Keratinocyte (primary cell): ENCODE measurements around the gene BCL2L12. TPM values are rescaled to one million over a fixed set of nuclear protein-coding genes. Genes with fewer than 3 reads are reported as not detected.

Source experiments
- DNase-seq: peaks from one replicate; pipeline ENCODE4 v3.0.0-alpha.2; 2011; ENCODE audit warnings: low read depth, missing footprints, low spot score
- FAIRE-seq: peaks from 2 replicates; lab custom pipeline; 2011; peaks lifted over from hg19 to GRCh38; lab: Jason Lieb, UNC
- H2AFZ ChIP-seq: 2 replicates; pipeline ENCODE4 v1.6.0; 2012; ENCODE audit warnings: low read length, control low read depth, inconsistent platforms; ENCODE audit not compliant: control insufficient read depth
- H3K27ac ChIP-seq: 2 replicates; pipeline ENCODE4 v1.5.1; 2011; ENCODE audit warnings: low read length; ENCODE audit not compliant: control insufficient read depth, insufficient read depth
- H3K27me3 ChIP-seq: 3 replicates; pipeline ENCODE4 v1.6.0; 2011; ENCODE audit warnings: low read length; ENCODE audit not compliant: control insufficient read depth, insufficient read depth; ENCODE audit errors: extremely low read depth
- H3K36me3 ChIP-seq, 2 experiments: 2 replicates in 1 of 2; 3 replicates in 1 of 2; pipeline ENCODE4 v1.5.1; 2011; ENCODE audit warnings: low read length in 2 of 2, mild to moderate bottlenecking in 1 of 2; ENCODE audit not compliant: control insufficient read depth in 2 of 2, insufficient read depth in 2 of 2; ENCODE audit errors: extremely low read depth in 1 of 2
- H3K4me1 ChIP-seq: 3 replicates; pipeline ENCODE4 v1.5.1; 2011; ENCODE audit warnings: low read length; ENCODE audit not compliant: control insufficient read depth, insufficient read depth; ENCODE audit errors: extremely low read depth
- H3K4me2 ChIP-seq: 3 replicates; pipeline ENCODE4 v1.6.0; 2011; ENCODE audit warnings: low read depth, low read length; ENCODE audit not compliant: control insufficient read depth, insufficient read depth; ENCODE audit errors: extremely low read depth
- H3K4me3 ChIP-seq, 3 experiments: fragments of 200-600 bp in 1 of 3; sonication (generic) in 1 of 3; 2 replicates in 2 of 3; 3 replicates in 1 of 3; pipeline ENCODE4 v1.5.1; 2011 to 2016; ENCODE audit warnings: low read length in 3 of 3, mild to moderate bottlenecking in 3 of 3, control low read depth in 2 of 3, inconsistent platforms in 1 of 3, low read depth in 1 of 3, mixed read lengths in 1 of 3, mixed run types in 1 of 3, moderate library complexity in 1 of 3; ENCODE audit not compliant: control insufficient read depth in 2 of 3, insufficient read depth in 2 of 3; ENCODE audit errors: extremely low read depth in 1 of 3
- H3K79me2 ChIP-seq: 2 replicates; pipeline ENCODE4 v1.6.0; 2012; ENCODE audit warnings: low read length; ENCODE audit not compliant: control insufficient read depth, insufficient read depth
- H3K9ac ChIP-seq: 3 replicates; pipeline ENCODE4 v1.6.0; 2011; ENCODE audit warnings: low read length; ENCODE audit not compliant: control insufficient read depth, insufficient read depth; ENCODE audit errors: extremely low read depth
- H3K9me1 ChIP-seq: 3 replicates; pipeline ENCODE4 v1.6.0; 2011; ENCODE audit warnings: low read length; ENCODE audit not compliant: control insufficient read depth, insufficient read depth; ENCODE audit errors: extremely low read depth
- H3K9me3 ChIP-seq: 2 replicates; pipeline ENCODE4 v1.5.1; 2012; ENCODE audit warnings: low read depth, low read length; ENCODE audit not compliant: control insufficient read depth
- H4K20me1 ChIP-seq: 3 replicates; pipeline ENCODE4 v1.6.0; 2011; ENCODE audit warnings: low read length; ENCODE audit not compliant: control insufficient read depth, insufficient read depth; ENCODE audit errors: extremely low read depth
- EZH2 ChIP-seq: IDR thresholded peaks from one replicate; pipeline ENCODE4 v1.6.1; 2012; ENCODE audit warnings: inconsistent platforms, mild to moderate bottlenecking, low read length, moderate library complexity
- dilution Hi-C: fragments of 300-500 bp; cut with MboI; formaldehyde crosslinking; loops from one replicate; pipeline ENCODE4 v1.7.0; 2020; ENCODE audit warnings: low sequenced_read_pairs; ENCODE audit not compliant: extremely low pct_ligation_motif_present
- polyA plus RNA-seq, 5 experiments: library from polyadenylated mRNA; depleted of rRNA in 3 of 5; stranded (reverse) in 3 of 5; stranded (forward) in 1 of 5; unstranded in 1 of 5; fragments of >200 nt; gene quantifications; 1 replicate in 1 of 5; 2 replicates in 3 of 5; 3 replicates in 1 of 5; pipeline versions ENCODE4 v1.2.1 to v1.2.3, GENCODE V29; 2011 to 2012; ENCODE audit warnings: missing spikeins in 2 of 5, low read depth in 1 of 5, low replicate concordance in 1 of 5
- TF ChIP-seq, protein P1 (sequence below), 3 experiments: IDR thresholded peaks in 1 of 3; conservative IDR thresholded peaks in 1 of 3; optimal IDR thresholded peaks in 1 of 3; 2 replicates in 2 of 3; 3 replicates in 1 of 3; pipeline versions ENCODE3 to v1.5.1; 2011; ENCODE audit warnings: low read length in 3 of 3, mild to moderate bottlenecking in 3 of 3, moderate library complexity in 2 of 3, control low read depth in 1 of 3, inconsistent platforms in 1 of 3; ENCODE audit not compliant: insufficient read depth in 2 of 3; ENCODE audit errors: extremely low read depth in 1 of 3

BCL2L12 gene
- polyA plus RNA-seq, 1 donor (not counting 4 experiments of a cell fraction or from before 2014, with no cell fraction given) = 14.8 TPM

DNA sequence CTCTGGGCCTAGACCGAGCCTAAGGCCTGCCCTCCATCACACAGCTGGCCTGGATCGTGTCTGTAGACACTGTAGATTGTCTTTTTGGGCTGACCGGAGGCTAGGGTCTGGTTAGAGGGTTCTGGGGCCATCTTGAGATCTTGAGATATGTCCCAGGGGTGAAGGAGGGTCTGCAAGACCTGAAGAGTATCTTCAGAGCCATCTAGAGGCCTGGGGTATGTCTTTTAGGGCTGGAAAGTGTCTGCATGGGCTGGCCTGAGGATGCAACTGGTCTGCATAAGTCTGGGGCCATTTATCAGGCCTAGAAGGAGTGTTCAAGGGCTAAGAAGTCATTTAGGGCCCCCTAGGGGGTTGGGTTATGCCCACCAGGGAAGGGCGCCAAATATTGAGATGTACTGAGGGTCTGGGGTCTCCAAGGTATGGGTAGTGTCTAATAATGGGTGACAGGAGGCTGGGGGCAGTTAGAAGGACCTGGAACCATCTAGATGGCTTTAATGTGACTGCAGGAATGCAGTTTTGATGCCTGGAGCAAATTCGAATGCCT, 23.2 kb upstream of the BCL2L12 start:
- Histone ChIP-seq H3K36me3 (peaks cover 15 to 18% of the 10 kb centered on the region in 2 experiments), H3K9ac (peak overlapping the region; percentile 100), H3K27me3 (no peaks in the 10 kb centered on the region), H3K4me2 (peak overlapping the region; percentile 100), H3K4me1 (peaks cover 24% of the 10 kb centered on the region), H3K27ac (peak overlapping the region; percentile 96), H3K79me2 (peaks cover 66% of the 10 kb centered on the region), H3K9me3 (no peaks in the 10 kb centered on the region), H3K4me3 (peak overlapping the region; percentile 85 to 100 (median 99)), H3K9me1 (no peaks in the 10 kb centered on the region), H4K20me1 (peaks cover 2% of the 10 kb centered on the region), H2AFZ (peak overlapping the region; percentile 53)
- TF ChIP-seq, protein P1, sequence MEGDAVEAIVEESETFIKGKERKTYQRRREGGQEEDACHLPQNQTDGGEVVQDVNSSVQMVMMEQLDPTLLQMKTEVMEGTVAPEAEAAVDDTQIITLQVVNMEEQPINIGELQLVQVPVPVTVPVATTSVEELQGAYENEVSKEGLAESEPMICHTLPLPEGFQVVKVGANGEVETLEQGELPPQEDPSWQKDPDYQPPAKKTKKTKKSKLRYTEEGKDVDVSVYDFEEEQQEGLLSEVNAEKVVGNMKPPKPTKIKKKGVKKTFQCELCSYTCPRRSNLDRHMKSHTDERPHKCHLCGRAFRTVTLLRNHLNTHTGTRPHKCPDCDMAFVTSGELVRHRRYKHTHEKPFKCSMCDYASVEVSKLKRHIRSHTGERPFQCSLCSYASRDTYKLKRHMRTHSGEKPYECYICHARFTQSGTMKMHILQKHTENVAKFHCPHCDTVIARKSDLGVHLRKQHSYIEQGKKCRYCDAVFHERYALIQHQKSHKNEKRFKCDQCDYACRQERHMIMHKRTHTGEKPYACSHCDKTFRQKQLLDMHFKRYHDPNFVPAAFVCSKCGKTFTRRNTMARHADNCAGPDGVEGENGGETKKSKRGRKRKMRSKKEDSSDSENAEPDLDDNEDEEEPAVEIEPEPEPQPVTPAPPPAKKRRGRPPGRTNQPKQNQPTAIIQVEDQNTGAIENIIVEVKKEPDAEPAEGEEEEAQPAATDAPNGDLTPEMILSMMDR (optimal IDR thresholded peaks at IDR 0.05 in 1 of 3, IDR thresholded peaks at IDR 0.05 in 1 of 3, conservative IDR thresholded peaks at IDR 0.05 in 1 of 3; ENCODE audit: extremely low read depth in 1 of 3, insufficient read depth in 2 of 3, low read length in 3 of 3) = no peak
- no peak for TF ChIP-seq EZH2
- FAIRE-seq (no peak), DNase-seq (no peak)
- dilution Hi-C loops = no loop called here

GRCh38 chr19:49643466-49643865, 22.3 kb upstream of the BCL2L12 start:
- Histone ChIP-seq H2AFZ (no peak overlapping the region), H3K4me2 (peak overlapping the region; percentile 100), H3K27me3 (no peaks in the 10 kb centered on the region), H3K9ac (no peak overlapping the region), H3K4me3 (peak overlapping the region in 1 of 3 experiments; percentile 33), H3K36me3 (peaks cover 15 to 18% of the 10 kb centered on the region in 2 experiments), H4K20me1 (peaks cover 2% of the 10 kb centered on the region), H3K9me3 (no peaks in the 10 kb centered on the region), H3K4me1 (peaks cover 20% of the 10 kb centered on the region), H3K9me1 (no peaks in the 10 kb centered on the region), H3K27ac (peak overlapping the region; percentile 19), H3K79me2 (peaks cover 67% of the 10 kb centered on the region)
- no peak for DNase-seq
- peak; percentile 56 for FAIRE-seq
- TF ChIP-seq EZH2 = no peak
- TF ChIP-seq, protein P1 (optimal IDR thresholded peaks at IDR 0.05 in 1 of 3, IDR thresholded peaks at IDR 0.05 in 1 of 3, conservative IDR thresholded peaks at IDR 0.05 in 1 of 3; ENCODE audit: extremely low read depth in 1 of 3, insufficient read depth in 2 of 3, low read length in 3 of 3) = no peak
- dilution Hi-C loops = no loop called here
